Fibroblast of lung (primary cell): ENCODE data around the gene SNAPC3. TPM values are rescaled to one million over a fixed set of nuclear protein-coding genes. Genes with fewer than 3 reads are reported as not detected.

Experiments
- DNase-seq, 2 donors: peaks; one replicate each; pipeline versions ENCODE4 v3.0.0 to v3.0.0-alpha.2; 2010; ENCODE audit warnings: low read depth in 2 of 2
- H2AFZ ChIP-seq: 2 replicates; pipeline ENCODE4 v1.5.1; 2012; ENCODE audit warnings: low read length, control low read depth, inconsistent platforms
- H3K27ac ChIP-seq: 2 replicates; pipeline ENCODE4 v1.5.1; 2011; ENCODE audit warnings: low read length, control low read depth; ENCODE audit not compliant: insufficient read depth
- H3K27me3 ChIP-seq: 2 replicates; pipeline ENCODE4 v1.5.1; 2011; ENCODE audit warnings: mild to moderate bottlenecking, low read length; ENCODE audit not compliant: control insufficient read depth, insufficient read depth
- H3K36me3 ChIP-seq: 2 replicates; pipeline ENCODE4 v1.5.1; 2011; ENCODE audit warnings: low read length; ENCODE audit not compliant: control insufficient read depth, insufficient read depth
- H3K4me1 ChIP-seq: 2 replicates; pipeline ENCODE4 v1.5.1; 2011; ENCODE audit warnings: low read length; ENCODE audit not compliant: control insufficient read depth, insufficient read depth; ENCODE audit errors: extremely low read depth
- H3K4me2 ChIP-seq: 2 replicates; pipeline ENCODE4 v1.5.1; 2011; ENCODE audit warnings: low read length, control low read depth; ENCODE audit not compliant: insufficient read depth; ENCODE audit errors: extremely low read depth
- H3K4me3 ChIP-seq, 4 experiments: fragments of 200-600 bp in 1 of 4; sonication (generic) in 1 of 4; replicated peaks in 1 of 4; 2 replicates each; pipeline ENCODE4 v1.5.1; 2011 to 2016; ENCODE audit warnings: low read length in 4 of 4, low read depth in 3 of 4, mild to moderate bottlenecking in 3 of 4, control low read depth in 2 of 4, inconsistent platforms in 1 of 4, mixed read lengths in 1 of 4; ENCODE audit not compliant: insufficient read depth in 1 of 4; ENCODE audit errors: control extremely low read depth in 1 of 4
- H3K79me2 ChIP-seq: 2 replicates; pipeline ENCODE4 v1.5.1; 2012; ENCODE audit warnings: mild to moderate bottlenecking, low read length, inconsistent platforms; ENCODE audit not compliant: control insufficient read depth, insufficient read depth
- H3K9ac ChIP-seq: 2 replicates; pipeline ENCODE4 v1.5.1; 2011; ENCODE audit warnings: mild to moderate bottlenecking, low read length, control low read depth; ENCODE audit not compliant: insufficient read depth
- H3K9me3 ChIP-seq: 2 replicates; pipeline ENCODE4 v1.5.1; 2012; ENCODE audit warnings: low read depth, low read length; ENCODE audit not compliant: control insufficient read depth, insufficient read depth
- H4K20me1 ChIP-seq: 2 replicates; pipeline ENCODE4 v1.5.1; 2011; ENCODE audit warnings: low read length; ENCODE audit not compliant: control insufficient read depth, insufficient read depth; ENCODE audit errors: extremely low read depth
- EZH2 ChIP-seq: IDR thresholded peaks from 2 replicates; pipeline ENCODE4 v1.5.1; 2012; ENCODE audit warnings: low read length, control low read depth, mild to moderate bottlenecking; ENCODE audit errors: missing control alignments
- polyA plus RNA-seq, 2 donors: library from polyadenylated mRNA; depleted of rRNA in 1 of 2; stranded (reverse) in 1 of 2; unstranded in 1 of 2; fragments of >200 nt; gene quantifications; 2 replicates each; pipeline ENCODE4 v1.2.1, GENCODE V29; 2011 to 2012; ENCODE audit warnings: missing spikeins in 1 of 2
- total RNA-seq: library from RNA; depleted of rRNA; stranded (reverse); fragments of >200 nt; gene quantifications from 2 replicates; pipeline ENCODE4 v1.2.1, GENCODE V29; 2014
- TF ChIP-seq, protein P1 (sequence below), 2 donors: IDR thresholded peaks in 1 of 2; conservative IDR thresholded peaks in 1 of 2; 1 replicate in 1 of 2; 2 replicates in 1 of 2; pipeline ENCODE4 v1.5.1; 2011 to 2012; ENCODE audit warnings: low read length in 2 of 2, control low read depth in 1 of 2, inconsistent platforms in 1 of 2, low read depth in 1 of 2, mild to moderate bottlenecking in 1 of 2

Gene SNAPC3
- total and polyA plus RNA-seq, 2 donors (not counting 1 experiment from before 2014, with no cell fraction given): 43.4 to 54.9 TPM

DNA sequence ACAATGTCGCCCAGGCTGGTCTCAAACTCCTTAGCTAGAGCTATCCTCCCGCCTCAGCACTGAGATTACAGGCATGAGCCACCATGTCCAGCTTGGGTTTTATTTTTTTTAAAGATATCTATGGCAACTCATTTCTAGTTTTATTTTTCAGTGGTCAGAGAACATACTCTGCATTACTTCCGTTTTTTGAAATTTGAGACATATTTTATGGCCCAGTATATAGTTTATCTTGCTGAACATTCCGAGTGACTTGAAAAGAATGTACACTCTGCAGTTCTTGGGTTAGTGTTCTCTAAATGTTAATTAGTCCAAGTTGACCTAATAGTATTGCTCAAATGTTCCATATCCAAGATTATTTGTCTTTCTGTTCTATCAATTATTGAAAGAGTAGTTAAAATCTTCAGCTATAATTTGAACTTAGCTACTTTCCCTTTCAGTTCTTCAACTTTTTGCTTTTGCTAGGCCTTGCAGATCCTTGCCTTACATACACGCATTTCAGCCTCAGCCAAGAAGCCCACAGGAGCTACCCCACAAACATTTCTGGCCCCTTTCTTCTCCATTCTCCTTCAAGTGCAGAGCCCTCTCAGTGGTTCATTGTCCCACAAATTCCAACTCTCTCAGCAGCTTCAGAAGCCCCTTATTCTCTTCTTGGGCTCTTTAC is 22.3 kb upstream of the SNAPC3 start:
- H3K79me2 ChIP-seq: no peaks in the 10 kb centered on the region
- H2AFZ ChIP-seq: no peak overlapping the region
- no peaks in the 10 kb centered on the region for H3K9me3 ChIP-seq
- H3K36me3 ChIP-seq: no peaks in the 10 kb centered on the region
- TF ChIP-seq EZH2: no peak
- TF ChIP-seq, protein P1, sequence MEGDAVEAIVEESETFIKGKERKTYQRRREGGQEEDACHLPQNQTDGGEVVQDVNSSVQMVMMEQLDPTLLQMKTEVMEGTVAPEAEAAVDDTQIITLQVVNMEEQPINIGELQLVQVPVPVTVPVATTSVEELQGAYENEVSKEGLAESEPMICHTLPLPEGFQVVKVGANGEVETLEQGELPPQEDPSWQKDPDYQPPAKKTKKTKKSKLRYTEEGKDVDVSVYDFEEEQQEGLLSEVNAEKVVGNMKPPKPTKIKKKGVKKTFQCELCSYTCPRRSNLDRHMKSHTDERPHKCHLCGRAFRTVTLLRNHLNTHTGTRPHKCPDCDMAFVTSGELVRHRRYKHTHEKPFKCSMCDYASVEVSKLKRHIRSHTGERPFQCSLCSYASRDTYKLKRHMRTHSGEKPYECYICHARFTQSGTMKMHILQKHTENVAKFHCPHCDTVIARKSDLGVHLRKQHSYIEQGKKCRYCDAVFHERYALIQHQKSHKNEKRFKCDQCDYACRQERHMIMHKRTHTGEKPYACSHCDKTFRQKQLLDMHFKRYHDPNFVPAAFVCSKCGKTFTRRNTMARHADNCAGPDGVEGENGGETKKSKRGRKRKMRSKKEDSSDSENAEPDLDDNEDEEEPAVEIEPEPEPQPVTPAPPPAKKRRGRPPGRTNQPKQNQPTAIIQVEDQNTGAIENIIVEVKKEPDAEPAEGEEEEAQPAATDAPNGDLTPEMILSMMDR (conservative IDR thresholded peaks at IDR 0.05 in 1 of 2, IDR thresholded peaks at IDR 0.05 in 1 of 2; ENCODE audit: low read depth in 1 of 2, low read length in 2 of 2): no peak
- no peak overlapping the region for H3K4me3 ChIP-seq
- peak; percentile 8 to 67 for DNase-seq
- H3K4me1 ChIP-seq: peaks cover 4% of the 10 kb centered on the region
- no peak overlapping the region for H3K4me2 ChIP-seq
- H4K20me1 ChIP-seq: no peaks in the 10 kb centered on the region
- no peak overlapping the region for H3K9ac ChIP-seq
- H3K27ac ChIP-seq: no peak overlapping the region
- no peaks in the 10 kb centered on the region for H3K27me3 ChIP-seq

DNA sequence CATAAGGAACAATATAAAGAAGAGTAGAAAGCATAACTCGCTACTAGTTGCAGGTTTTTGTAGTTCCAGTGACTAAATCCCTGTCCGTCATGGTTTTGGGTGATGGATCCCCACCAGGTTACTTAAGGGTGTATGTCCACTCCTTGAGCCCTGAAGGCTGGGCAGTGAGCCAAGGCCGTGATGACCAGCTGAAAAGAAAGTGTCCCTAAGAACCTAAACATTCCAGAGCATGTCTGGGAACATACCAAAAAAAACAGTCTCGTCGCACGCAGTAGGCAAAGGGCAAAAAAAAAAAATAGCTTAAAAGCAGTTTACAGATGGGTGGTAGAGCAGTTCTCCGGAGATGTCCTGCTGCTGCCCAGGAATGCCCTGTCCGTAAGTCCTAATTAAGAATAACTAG is 21.4 kb upstream of the SNAPC3 start:
- no peak overlapping the region for H3K9ac ChIP-seq
- H3K79me2 ChIP-seq: no peaks in the 10 kb centered on the region
- H2AFZ ChIP-seq: peak overlapping the region; percentile 59
- peaks cover 4% of the 10 kb centered on the region for H3K4me1 ChIP-seq
- no peaks in the 10 kb centered on the region for H3K27me3 ChIP-seq
- no peak overlapping the region for H3K4me3 ChIP-seq
- no peak for TF ChIP-seq EZH2
- TF ChIP-seq, protein P1 (conservative IDR thresholded peaks at IDR 0.05 in 1 of 2, IDR thresholded peaks at IDR 0.05 in 1 of 2; ENCODE audit: low read depth in 1 of 2, low read length in 2 of 2): no peak
- H3K9me3 ChIP-seq: no peaks in the 10 kb centered on the region
- DNase-seq: peak; percentile 12 to 37
- H4K20me1 ChIP-seq: no peaks in the 10 kb centered on the region
- no peak overlapping the region for H3K27ac ChIP-seq
- H3K4me2 ChIP-seq: peak overlapping the region; percentile 25
- H3K36me3 ChIP-seq: no peaks in the 10 kb centered on the region

DNA sequence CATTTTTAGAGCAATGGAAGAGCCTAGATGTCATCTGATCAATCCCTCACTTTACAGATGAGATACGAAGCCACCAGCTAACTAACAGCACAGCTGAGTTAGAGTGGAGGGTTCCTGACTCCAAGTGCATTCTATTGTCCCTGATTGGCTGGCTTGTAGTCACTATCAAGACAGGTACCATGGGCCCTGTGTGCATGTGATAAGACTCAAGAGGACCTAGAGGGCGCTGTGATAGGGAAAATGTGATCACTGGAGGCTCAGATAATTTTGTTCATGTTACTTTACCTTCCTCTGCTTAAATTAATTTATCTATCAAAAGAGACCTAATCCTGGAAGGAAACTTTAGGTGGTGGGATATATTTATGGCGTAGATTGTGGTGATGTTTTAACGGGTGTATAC is 19.5 kb upstream of the SNAPC3 start:
- Histone ChIP-seq H3K27ac (no peak overlapping the region), H3K4me3 (no peak overlapping the region), H3K27me3 (no peaks in the 10 kb centered on the region), H4K20me1 (no peaks in the 10 kb centered on the region), H3K79me2 (no peaks in the 10 kb centered on the region), H2AFZ (no peak overlapping the region), H3K9ac (no peak overlapping the region), H3K9me3 (no peaks in the 10 kb centered on the region), H3K36me3 (no peaks in the 10 kb centered on the region), H3K4me2 (no peak overlapping the region), H3K4me1 (peaks cover 4% of the 10 kb centered on the region)
- DNase-seq: no peak
- TF ChIP-seq, protein P1 (conservative IDR thresholded peaks at IDR 0.05 in 1 of 2, IDR thresholded peaks at IDR 0.05 in 1 of 2; ENCODE audit: low read depth in 1 of 2, low read length in 2 of 2): peak in 1 of 2 donors; percentile 25
- TF ChIP-seq EZH2: no peak
